ENCODE data around the gene SOX30.

The SOX30 gene

GRCh38 chr5:157657516-157657915, 5.3 kb upstream of the SOX30 start:
- no peak for TF ChIP-seq CTCF (IDR thresholded peaks at IDR 0.05; ENCODE audit: low read depth, low read length)
- no peak overlapping the region for H3K4me3 ChIP-seq (ENCODE audit: low read depth, low read length)

- no peak for TF ChIP-seq CTCF (IDR thresholded peaks at IDR 0.05; ENCODE audit: low read depth, low read length)
- H3K4me3 ChIP-seq (ENCODE audit: low read depth, low read length) = no peak overlapping the region
These were observed 438 bp downstream of the SOX30 start for GRCh38 chr5:157651623-157652376.

GRCh38 chr5:157650991-157651611, 1.1 kb downstream of the SOX30 start:
- TF ChIP-seq CTCF (IDR thresholded peaks at IDR 0.05; ENCODE audit: low read depth, low read length) = no peak

DNA sequence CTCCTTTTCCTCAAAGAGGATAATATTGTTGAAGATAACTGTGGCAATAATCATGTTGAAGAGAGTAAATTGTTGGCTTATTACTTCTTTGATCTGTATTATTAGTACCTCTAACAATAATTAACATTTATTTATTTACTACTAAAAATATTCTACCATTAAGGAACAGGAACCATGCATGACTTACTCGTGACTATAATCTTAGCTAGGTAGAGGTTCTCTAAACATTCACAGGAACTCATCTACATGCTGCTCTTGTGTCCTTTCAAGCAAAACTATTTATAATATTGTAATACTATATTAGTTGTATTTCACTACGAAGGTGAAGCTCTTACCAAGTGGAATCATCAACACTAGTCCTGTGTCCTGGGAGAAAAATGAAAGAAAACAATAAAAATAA, 3.1 kb downstream of the SOX30 start:
- no peak overlapping the region for H3K4me3 ChIP-seq (ENCODE audit: low read depth, low read length)
- TF ChIP-seq CTCF (IDR thresholded peaks at IDR 0.05; ENCODE audit: low read depth, low read length) = no peak

More at GRCh38 chr5:157650991-157651611, 1.1 kb downstream of the SOX30 start:
- no peak overlapping the region for H3K4me3 ChIP-seq (ENCODE audit: low read depth, low read length)

GRCh38 chr5:157648275-157648990, 3.8 kb downstream of the SOX30 start:
- no peak for TF ChIP-seq CTCF (IDR thresholded peaks at IDR 0.05; ENCODE audit: low read depth, low read length)
- no peak overlapping the region for H3K4me3 ChIP-seq (ENCODE audit: low read depth, low read length)

DNA sequence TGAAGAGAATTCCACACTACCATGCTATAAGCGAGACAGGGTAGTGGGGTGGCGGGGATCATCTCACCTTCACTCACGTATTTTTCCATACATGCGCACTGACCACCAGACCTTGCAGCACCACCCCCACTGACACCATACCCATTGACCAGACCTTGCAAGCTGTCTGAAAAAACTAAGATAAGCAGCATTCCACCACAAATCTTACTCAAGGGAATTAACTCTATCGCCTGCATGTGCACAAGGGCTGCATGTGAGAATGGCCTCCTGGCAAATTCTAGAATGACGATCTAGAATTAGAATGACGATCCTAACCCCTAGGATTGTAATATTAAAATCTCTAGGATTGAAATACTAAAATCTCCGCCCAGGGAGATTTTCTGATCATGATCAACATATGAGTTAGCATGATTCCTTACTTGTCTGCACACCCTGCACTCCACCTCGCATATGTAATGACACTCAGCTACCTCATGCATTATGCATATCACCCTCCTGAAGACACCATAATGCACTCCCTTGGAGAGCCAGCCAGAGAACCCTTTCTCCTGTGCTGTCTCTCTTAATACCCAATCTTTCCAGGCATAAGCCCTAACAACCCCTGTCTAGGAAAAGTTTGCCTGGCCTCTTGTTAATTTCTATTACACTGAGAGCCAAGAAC, 11.7 kb downstream of the SOX30 start:
- TF ChIP-seq CTCF (IDR thresholded peaks at IDR 0.05; ENCODE audit: low read depth, low read length) = no peak
- H3K4me3 ChIP-seq (ENCODE audit: low read depth, low read length) = no peak overlapping the region
